AG04450 (cell line): Measurements from ENCODE around the gene PARD3. TPM values are rescaled to one million over a fixed set of nuclear protein-coding genes. Genes with fewer than 3 reads are reported as not detected.

ENCODE experiments used
- CTCF ChIA-PET: fragments of 300-600, 350-600 bp; formaldehyde crosslinking; extraction: SDS; loops from one replicate; lab custom pipeline; 2022; ENCODE audit warnings: antibody characterized with exemption, inconsistent platforms; lab: Charles Lee
- POLR2A ChIA-PET: fragments of 350-600 bp; formaldehyde crosslinking; extraction: SDS; loops from one replicate; lab custom pipeline; 2021; ENCODE audit warnings: antibody characterized with exemption, inconsistent platforms; lab: Yijun Ruan, JAX
- DNase-seq: peaks from one replicate; pipeline ENCODE4 v3.0.0-alpha.2; 2011; ENCODE audit warnings: low read depth, low spot score
- H3K27ac ChIP-seq: one replicate; pipeline ENCODE4 v1.5.1; 2012; ENCODE audit warnings: low read depth, low read length, control low read depth
- H3K27me3 ChIP-seq: one replicate; pipeline ENCODE4 v1.6.0; 2012; ENCODE audit warnings: low read length; ENCODE audit not compliant: control insufficient read depth, insufficient read depth
- H3K4me3 ChIP-seq: 2 replicates; pipeline ENCODE4 v1.5.1; 2011; ENCODE audit warnings: mild to moderate bottlenecking, low read depth, low read length, control low read depth
- H3K9me3 ChIP-seq: 2 replicates; pipeline ENCODE4 v1.5.1; 2012; ENCODE audit warnings: low read length; ENCODE audit not compliant: control insufficient read depth, insufficient read depth
- polyA plus RNA-seq: library from polyadenylated mRNA; depleted of rRNA; stranded (reverse); fragments of >200 nt; gene quantifications from 2 replicates; pipeline ENCODE4 v1.2.3, GENCODE V29; 2011
- TF ChIP-seq, protein P1 (sequence below): IDR thresholded peaks from 2 replicates; pipeline ENCODE4 v1.5.1; 2011; ENCODE audit warnings: low read depth, low read length, control low read depth, inconsistent platforms

PARD3 gene
- polyA plus RNA-seq, 1 experiment, result 43.1 TPM

DNA sequence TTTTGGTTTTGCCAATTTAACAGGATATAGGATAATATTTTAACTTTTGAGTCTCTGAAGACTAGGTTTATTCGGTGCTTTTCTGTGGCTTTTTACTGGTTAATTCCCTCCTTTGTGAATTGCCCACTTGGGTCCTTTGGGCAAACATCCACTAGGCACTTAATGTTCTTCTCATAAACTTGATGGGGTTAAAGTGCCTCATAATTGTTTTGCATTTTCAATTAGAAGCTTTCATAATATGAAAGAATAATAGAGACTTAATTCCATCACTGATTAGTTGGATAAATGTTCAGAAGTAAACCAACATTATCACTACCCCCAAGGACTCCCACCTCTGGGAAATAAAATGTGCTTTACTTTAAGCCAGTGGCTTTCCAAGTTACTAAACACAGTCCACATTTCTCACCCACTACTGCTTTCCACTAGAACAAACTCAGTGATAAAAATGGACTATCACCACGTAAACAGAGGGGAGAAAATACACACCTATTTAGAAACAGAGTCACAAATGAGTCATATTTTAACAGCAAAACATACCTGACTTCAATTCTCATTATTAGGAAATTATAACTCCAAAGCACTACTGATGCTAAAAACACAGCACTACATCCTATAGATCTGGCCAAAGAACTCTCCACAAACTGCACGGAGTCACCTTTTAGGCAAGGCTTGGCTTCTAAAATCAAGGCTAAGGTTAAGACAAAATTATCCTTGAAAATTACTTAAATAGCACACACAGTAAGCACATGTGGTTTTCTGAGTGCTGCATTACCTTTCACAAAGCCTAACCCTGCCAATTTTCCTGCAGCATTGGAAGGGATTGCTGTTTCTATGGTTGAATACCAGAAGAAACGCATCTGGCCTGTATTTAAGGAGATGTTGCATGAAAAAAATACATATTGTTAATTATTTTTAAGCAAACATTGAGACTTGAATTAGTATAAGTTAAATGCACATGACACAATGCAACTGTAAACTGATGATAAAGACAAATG, 41.2 kb downstream of the PARD3 start:
- ChIA-PET POLR2A (no interaction called here), CTCF (interaction anchor here (0.5 kb wide), 1 partner anchor 99 kb away, joined by 3 read pairs; no protein-coding TSS in a partner anchor)
- H3K9me3 ChIP-seq, result no peaks in the 10 kb centered on the region
- H3K27ac ChIP-seq, result no peak overlapping the region
- H3K27me3 ChIP-seq, result no peaks in the 10 kb centered on the region
- TF ChIP-seq, protein P1, sequence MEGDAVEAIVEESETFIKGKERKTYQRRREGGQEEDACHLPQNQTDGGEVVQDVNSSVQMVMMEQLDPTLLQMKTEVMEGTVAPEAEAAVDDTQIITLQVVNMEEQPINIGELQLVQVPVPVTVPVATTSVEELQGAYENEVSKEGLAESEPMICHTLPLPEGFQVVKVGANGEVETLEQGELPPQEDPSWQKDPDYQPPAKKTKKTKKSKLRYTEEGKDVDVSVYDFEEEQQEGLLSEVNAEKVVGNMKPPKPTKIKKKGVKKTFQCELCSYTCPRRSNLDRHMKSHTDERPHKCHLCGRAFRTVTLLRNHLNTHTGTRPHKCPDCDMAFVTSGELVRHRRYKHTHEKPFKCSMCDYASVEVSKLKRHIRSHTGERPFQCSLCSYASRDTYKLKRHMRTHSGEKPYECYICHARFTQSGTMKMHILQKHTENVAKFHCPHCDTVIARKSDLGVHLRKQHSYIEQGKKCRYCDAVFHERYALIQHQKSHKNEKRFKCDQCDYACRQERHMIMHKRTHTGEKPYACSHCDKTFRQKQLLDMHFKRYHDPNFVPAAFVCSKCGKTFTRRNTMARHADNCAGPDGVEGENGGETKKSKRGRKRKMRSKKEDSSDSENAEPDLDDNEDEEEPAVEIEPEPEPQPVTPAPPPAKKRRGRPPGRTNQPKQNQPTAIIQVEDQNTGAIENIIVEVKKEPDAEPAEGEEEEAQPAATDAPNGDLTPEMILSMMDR, result no peak
- H3K4me3 ChIP-seq, result no peak overlapping the region
- no peak for DNase-seq

DNA sequence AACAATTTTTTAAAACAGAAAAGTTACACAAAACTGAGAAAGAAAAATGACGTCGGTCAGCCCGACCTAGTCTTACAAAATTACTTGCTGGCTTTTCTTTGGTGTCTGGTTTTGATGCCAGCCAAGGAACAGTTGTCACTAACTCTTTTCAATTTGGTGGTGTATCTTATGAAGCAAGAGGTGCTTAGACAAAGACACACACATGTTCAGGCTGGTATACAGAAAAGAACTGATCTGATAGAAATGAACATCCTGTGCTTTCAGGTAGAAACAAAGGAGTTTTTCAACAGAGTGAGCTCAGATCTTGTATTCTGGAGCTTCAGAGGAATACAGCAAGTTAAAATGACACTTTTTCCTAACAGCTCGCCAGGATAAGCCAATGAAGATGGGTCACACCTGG, 43.6 kb downstream of the PARD3 start:
- CTCF ChIA-PET, result interaction anchor here (1.2 to 1.3 kb wide), 2 partner anchors 38 to 255 kb away, joined by 3 read pairs; no protein-coding TSS in a partner anchor
- no peaks in the 10 kb centered on the region for H3K9me3 ChIP-seq
- H3K27me3 ChIP-seq, result no peaks in the 10 kb centered on the region
- POLR2A ChIA-PET, result no interaction called here
- no peak for DNase-seq
- H3K27ac ChIP-seq, result no peak overlapping the region
- H3K4me3 ChIP-seq, result no peak overlapping the region
- TF ChIP-seq, protein P1, result no peak

DNA sequence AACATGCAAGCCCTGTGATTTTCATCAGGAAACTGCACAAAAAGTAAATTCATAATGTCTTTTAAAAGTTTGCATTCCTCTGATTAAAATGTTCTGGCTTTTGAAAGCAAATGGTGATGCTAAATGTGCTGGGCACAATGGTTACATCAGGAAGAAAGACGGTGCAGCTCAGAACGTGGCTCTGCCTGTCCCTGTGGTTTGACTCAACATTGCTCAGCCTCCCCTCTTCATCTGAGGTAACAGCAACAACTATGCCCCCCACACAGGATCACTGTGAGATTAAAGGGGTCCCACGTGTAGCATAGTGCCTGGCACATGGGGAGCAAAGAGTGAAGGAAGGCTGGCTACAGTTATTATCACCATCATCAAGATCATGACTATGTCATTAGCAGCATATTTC, 44.0 kb downstream of the PARD3 start:
- H3K27ac ChIP-seq, result no peak overlapping the region
- H3K9me3 ChIP-seq, result no peaks in the 10 kb centered on the region
- ChIA-PET CTCF (no interaction called here), POLR2A (no interaction called here)
- no peak overlapping the region for H3K4me3 ChIP-seq
- DNase-seq, result no peak
- TF ChIP-seq, protein P1, result no peak
- H3K27me3 ChIP-seq, result no peaks in the 10 kb centered on the region

DNA sequence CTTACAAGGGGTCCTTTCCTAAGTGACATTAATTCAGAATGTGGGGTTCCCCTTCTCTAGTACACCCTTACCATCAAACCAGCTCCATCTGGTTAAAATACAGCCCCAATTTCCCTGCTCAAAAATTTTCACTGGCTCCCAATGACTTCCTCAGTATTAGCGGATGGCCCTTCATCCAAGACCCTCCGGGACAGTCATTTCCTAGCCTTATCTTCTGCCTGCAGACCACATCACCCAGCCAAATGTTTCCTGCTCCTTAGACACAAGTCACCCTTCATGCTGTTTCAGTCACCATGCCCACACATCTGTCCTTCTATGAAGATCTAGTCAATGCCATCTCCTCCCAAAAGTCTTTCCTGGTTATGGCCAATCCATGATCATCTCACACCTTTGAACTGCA, 45.2 kb downstream of the PARD3 start:
- TF ChIP-seq, protein P1, result no peak
- no peak overlapping the region for H3K4me3 ChIP-seq
- CTCF ChIA-PET, result no interaction called here
- no peaks in the 10 kb centered on the region for H3K27me3 ChIP-seq
- DNase-seq, result no peak
- POLR2A ChIA-PET, result no interaction called here
- no peaks in the 10 kb centered on the region for H3K9me3 ChIP-seq
- H3K27ac ChIP-seq, result no peak overlapping the region

DNA sequence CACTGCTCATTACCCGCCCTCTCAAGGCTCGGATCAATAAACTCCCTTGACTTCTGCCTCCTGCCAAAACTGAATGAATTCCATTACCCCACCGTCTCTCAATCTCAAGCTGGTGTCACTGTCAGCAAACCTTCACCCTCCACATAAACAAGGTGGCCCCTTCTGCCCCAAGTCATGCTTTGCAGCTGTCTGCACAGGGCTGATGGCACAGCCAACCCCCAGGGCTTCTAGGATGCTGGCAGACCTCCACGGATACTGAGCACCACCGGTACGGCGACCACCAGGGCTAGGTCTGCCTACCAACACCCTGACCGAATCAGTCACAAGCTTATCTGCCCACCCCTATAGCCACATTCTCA, 46.1 kb downstream of the PARD3 start:
- Histone ChIP-seq H3K27me3 (no peaks in the 10 kb centered on the region), H3K4me3 (no peak overlapping the region), H3K27ac (no peak overlapping the region), H3K9me3 (no peaks in the 10 kb centered on the region)
- CTCF ChIA-PET, result interaction anchor here (0.6 kb wide), 1 partner anchor 31 kb away, joined by 3 read pairs; no protein-coding TSS in a partner anchor
- no peak for DNase-seq
- TF ChIP-seq, protein P1, result no peak
- POLR2A ChIA-PET, result no interaction called here
